ENCODE data around the gene TSHZ2.
A peak's percentile ranks its signal among the peaks of the same experiment; 100 is the strongest.
"Not testable (repeated sequence)": the region's sequence is repeated elsewhere in the genome, so short reads cannot be mapped to it uniquely, and the experiment has no call there.

Gene TSHZ2

DNA sequence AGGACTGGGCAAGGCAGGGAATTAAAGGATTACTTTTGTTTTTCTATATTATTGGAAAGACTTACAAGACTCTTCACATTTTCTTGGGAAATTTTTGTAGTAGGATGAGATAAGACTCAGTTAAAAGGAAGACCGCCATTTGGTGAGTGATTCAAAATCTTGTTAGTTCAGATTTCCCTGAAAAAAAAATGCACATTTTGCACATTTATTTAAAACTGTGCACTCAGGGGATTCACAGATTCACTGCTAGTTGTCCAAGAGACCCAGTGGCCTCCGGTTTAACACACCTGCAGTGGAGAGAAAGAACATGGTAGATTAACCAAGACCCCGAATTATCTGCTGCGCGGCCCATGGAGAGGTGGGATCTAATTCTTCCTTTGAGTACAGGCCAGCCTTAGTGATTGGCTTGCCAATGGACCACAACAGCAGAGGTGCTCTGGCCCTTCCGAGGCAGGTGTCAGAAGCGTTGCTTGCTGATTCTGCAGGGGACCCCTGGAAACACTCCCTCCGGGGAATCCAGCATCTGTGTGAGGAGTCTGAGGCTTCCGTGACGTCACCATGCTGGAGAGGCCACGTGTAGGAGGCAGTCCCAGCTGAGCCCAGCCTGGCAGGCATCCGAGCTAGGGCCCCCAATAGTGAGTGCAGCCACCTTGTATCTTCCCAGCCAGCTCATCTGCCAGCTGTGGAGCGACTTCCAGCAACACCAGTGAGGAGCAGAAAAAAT, 552.6 kb downstream of the TSHZ2 start:
- no peak for DNase-seq

DNA sequence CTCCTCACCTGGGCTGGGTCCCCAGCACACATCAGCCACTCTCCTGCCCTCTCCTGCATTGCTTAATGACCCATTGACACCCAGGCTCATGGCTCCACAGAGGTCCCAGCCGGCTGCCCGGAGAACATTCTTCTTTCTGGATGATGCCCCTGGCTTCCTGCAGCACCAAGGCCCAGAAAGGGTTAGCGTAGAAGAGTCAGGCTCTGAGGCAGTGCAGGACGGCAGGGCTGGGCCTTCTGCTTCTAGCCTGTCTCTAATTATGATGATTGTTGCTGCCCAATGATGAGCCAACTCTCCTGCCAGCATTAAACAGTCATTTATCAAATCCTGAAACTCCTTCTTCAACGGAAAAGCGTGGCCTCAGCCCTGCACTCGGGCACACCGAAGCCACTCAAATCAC, 555.0 kb downstream of the TSHZ2 start:
- DNase-seq: no peak

DNA sequence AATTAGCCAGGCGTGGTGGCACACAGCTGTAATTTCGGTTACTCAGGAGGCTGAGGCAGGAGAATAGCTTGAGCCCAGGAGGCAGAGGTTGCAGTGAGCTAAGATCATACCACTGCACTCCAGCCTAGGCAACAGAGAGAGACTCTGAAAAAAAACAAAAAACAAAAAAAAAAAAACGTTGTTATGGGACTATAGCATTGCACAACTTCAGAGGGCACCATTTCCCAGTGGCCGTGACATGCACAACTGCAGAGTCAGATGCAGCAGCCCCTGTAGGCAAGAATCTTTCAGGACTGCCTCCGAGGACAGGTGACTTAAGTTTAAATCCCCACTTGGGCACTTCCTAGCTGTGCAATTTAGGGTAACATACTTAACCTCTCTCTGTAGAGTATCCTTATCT, 557.5 kb downstream of the TSHZ2 start:
- no peak for DNase-seq

DNA sequence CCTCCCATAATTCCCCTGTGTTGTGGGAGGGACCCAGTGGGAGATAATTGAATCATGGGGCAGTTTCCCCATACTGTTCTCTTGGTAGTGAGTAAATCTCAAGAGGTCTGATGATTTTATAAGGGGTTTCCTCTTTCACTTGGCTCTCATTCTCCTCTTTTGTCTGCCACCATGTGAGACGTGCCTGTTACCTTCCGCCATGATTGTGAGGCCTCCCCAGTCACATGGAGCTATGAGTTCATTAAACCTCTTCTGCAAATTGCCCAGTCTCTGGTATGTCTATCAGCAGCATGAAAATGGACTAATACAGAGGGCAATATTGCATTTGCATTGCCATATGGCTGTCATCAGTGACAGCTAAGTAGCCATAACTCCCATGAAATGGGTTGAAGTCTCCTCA, 558.3 kb downstream of the TSHZ2 start:
- peak; percentile 8 to 42 (median 12) for DNase-seq

DNA sequence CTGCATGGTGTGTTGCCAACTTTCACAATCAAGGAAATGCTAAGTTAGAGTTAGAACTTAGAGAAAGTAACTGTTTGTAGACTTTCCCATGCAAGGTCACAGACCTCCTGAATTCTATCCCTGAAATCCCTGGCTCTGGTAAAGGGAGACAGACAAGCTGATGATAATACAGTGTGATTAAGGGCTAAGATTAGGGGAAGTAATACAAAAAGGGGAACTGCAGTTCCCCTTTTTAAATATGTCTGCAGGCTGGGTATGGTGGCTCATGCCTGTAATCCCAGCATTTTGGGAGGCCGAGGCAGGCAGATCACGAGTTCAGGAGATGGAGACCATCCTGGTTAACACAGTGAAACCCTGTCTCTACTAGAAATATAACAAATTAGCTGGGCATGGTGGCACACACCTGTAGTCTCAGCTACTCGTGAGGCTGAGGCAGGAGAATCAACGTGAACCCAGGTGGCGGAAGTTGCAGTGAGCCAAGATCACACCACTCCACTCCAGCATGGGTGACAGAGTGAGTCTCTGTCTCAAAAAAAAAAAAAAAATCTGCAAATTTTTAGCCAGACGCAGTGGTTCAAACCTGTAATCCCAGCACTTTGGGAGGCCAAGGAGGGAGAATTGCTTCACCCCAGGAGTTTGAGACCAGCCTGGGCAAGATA, 560.6 kb downstream of the TSHZ2 start:
- DNase-seq: peak; percentile 24 to 64 (median 44)

DNA sequence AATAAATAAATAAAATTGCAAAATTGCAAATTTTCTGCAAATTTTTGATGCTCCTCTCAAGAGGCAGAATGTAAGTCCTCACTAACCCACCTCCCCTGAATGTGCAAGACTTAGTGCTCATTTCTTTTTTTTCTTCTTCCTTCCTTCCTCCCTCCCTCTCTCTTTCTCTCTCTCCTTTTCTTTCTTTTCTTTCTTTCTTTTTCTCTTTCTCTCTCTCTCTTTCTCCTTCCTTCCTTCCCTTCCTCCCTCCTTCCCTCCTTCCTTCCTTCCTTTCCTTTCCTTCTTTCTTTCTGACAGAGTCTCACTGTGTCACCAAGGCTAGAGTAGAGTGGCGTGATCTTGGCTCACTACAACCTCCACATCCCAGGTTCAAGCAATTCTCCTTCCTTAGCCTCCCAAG, 561.3 kb downstream of the TSHZ2 start:
- no peak for DNase-seq

DNA sequence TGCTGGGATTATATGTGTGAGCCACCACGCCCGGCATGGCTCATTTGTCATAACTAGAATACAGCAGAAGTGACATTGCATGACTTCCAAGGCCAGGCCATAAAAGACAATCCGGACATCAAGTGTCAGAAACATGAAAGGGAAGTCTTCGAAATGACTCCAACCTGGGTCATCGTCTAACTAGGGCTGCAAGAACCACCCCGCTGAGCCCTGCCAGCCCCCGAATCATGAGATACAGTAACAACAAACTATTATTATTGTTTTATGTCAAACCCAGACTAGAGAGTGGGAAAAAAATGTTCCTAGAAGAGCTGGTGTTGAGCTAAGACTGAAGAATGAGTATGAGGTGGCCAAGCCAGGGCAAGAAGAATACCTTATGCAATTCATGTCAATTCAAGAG, 561.9 kb downstream of the TSHZ2 start:
- DNase-seq: no peak

DNA sequence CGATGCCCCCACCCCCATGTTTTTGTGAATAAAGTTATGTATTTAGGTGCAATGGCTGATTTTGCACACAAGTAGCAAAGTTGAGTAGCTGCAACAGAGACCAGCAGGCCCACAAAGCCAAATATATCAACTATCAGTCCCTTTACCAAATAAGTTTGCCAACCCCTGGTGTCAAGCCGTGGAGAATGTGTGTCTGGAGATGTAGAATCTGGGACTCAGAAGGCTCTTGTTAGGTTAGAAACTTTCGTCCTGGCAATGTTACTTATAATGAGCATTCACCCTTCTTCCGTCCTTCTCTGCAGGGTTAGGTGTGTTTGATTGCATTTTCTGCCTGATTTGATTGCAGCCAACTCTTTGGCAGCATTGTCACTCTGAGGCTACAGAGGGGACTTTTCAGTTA, 563.7 kb downstream of the TSHZ2 start:
- DNase-seq: no peak

DNA sequence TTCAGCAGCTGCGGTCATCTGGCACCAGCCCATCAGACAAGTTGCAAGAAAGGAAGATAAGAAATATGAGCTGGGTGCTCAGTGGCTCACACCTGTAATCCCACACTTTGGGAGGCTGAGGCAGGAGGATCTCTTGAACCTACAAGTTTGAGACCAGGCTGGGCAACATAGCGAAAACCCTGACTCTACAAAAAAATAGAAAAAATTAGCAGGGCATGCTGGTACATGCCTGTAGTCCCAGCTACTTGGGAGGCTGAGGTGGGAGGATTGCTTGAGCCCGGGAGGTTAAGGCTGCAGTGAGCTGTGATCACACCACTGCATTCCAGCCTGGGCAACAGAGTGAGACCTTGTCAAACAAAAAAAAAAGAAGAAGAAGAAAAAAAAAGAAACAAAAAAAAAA, 564.2 kb downstream of the TSHZ2 start:
- DNase-seq: not testable (repeated sequence)

DNA sequence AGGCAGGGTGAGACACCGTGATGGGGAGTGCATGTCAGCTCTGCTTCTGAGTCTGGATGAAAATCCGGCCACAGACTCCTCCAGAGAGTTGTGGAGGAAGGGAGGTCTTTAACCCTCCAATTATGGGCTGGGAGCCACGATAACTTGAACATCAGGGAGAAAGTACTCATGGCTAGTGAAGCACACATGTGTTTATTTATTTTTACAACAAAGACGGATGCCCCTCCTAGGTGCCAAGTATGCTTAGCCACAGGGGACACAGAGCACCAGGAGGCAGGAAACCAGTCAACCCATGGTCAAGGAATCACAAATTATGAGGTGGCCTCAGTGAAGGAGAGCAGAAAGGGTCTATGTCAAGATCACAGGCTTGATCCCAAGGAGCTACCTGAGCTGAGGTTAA, 567.4 kb downstream of the TSHZ2 start:
- DNase-seq: no peak

Measured in suppressor macrophage (primary cell).